ENCODE results near the gene EFS.
"Not testable (repeated sequence)": the region's sequence is repeated elsewhere in the genome, so short reads cannot be mapped to it uniquely, and the experiment has no call there.

Gene EFS

GRCh38 chr14:23403908-23404307 lies 38.9 kb upstream of the EFS start:
- Mint-ChIP-seq H3K9me3 (ENCODE audit: low read depth) (no peaks in the 10 kb centered on the region), H3K4me3 (no peak overlapping the region), H3K36me3 (no peaks in the 10 kb centered on the region), H3K4me1 (ENCODE audit: low read depth) (no peaks in the 10 kb centered on the region), H3K27ac (no peak overlapping the region), H3K27me3 (peaks cover 1% of the 10 kb centered on the region)

GRCh38 chr14:23403139-23403438 lies 38.1 kb upstream of the EFS start:
- H3K4me1 Mint-ChIP-seq (ENCODE audit: low read depth): no peaks in the 10 kb centered on the region
- no peak overlapping the region for H3K27ac Mint-ChIP-seq
- no peak overlapping the region for H3K4me3 Mint-ChIP-seq
- H3K9me3 Mint-ChIP-seq (ENCODE audit: low read depth): no peaks in the 10 kb centered on the region
- peaks cover 3% of the 10 kb centered on the region for H3K27me3 Mint-ChIP-seq
- no peaks in the 10 kb centered on the region for H3K36me3 Mint-ChIP-seq

GRCh38 chr14:23402296-23403138 lies 37.5 kb upstream of the EFS start:
- Mint-ChIP-seq H3K4me3 (no peak overlapping the region), H3K4me1 (ENCODE audit: low read depth) (no peaks in the 10 kb centered on the region), H3K27ac (no peak overlapping the region), H3K27me3 (peaks cover 3% of the 10 kb centered on the region), H3K9me3 (ENCODE audit: low read depth) (no peaks in the 10 kb centered on the region), H3K36me3 (no peaks in the 10 kb centered on the region)

GRCh38 chr14:23401291-23401690 lies 36.3 kb upstream of the EFS start:
- no peaks in the 10 kb centered on the region for H3K9me3 Mint-ChIP-seq (ENCODE audit: low read depth)
- H3K36me3 Mint-ChIP-seq: no peaks in the 10 kb centered on the region
- no peaks in the 10 kb centered on the region for H3K4me1 Mint-ChIP-seq (ENCODE audit: low read depth)
- no peak overlapping the region for H3K27ac Mint-ChIP-seq
- no peak overlapping the region for H3K4me3 Mint-ChIP-seq
- H3K27me3 Mint-ChIP-seq: peaks cover 2% of the 10 kb centered on the region

- not testable (repeated sequence) for H3K9me3 Mint-ChIP-seq (ENCODE audit: low read depth); H3K27ac Mint-ChIP-seq; H3K4me3 Mint-ChIP-seq; H3K36me3 Mint-ChIP-seq; H3K27me3 Mint-ChIP-seq; H3K4me1 Mint-ChIP-seq (ENCODE audit: low read depth)
Observed at GRCh38 chr14:23400496-23401149, 35.7 kb upstream of the EFS start.

- Mint-ChIP-seq H3K9me3 (ENCODE audit: low read depth) (no peaks in the 10 kb centered on the region), H3K27me3 (peaks cover 2% of the 10 kb centered on the region), H3K4me3 (no peak overlapping the region), H3K4me1 (ENCODE audit: low read depth) (no peaks in the 10 kb centered on the region), H3K36me3 (no peaks in the 10 kb centered on the region), H3K27ac (no peak overlapping the region)
Observed at GRCh38 chr14:23399591-23399990, 34.6 kb upstream of the EFS start.

GRCh38 chr14:23399136-23399535 lies 34.2 kb upstream of the EFS start:
- Mint-ChIP-seq H3K4me1 (ENCODE audit: low read depth) (no peaks in the 10 kb centered on the region), H3K27me3 (peaks cover 2% of the 10 kb centered on the region), H3K4me3 (no peak overlapping the region), H3K27ac (no peak overlapping the region), H3K36me3 (no peaks in the 10 kb centered on the region), H3K9me3 (ENCODE audit: low read depth) (no peaks in the 10 kb centered on the region)

- Mint-ChIP-seq H3K36me3 (no peaks in the 10 kb centered on the region), H3K9me3 (ENCODE audit: low read depth) (no peaks in the 10 kb centered on the region), H3K4me1 (ENCODE audit: low read depth) (no peaks in the 10 kb centered on the region), H3K4me3 (no peak overlapping the region), H3K27me3 (peaks cover 2% of the 10 kb centered on the region), H3K27ac (no peak overlapping the region)
Observed at GRCh38 chr14:23398348-23398747, 33.4 kb upstream of the EFS start.

- no peaks in the 10 kb centered on the region for H3K4me1 Mint-ChIP-seq (ENCODE audit: low read depth)
- no peaks in the 10 kb centered on the region for H3K36me3 Mint-ChIP-seq
- H3K4me3 Mint-ChIP-seq: no peak overlapping the region
- no peaks in the 10 kb centered on the region for H3K9me3 Mint-ChIP-seq (ENCODE audit: low read depth)
- no peak overlapping the region for H3K27ac Mint-ChIP-seq
- H3K27me3 Mint-ChIP-seq: peaks cover 2% of the 10 kb centered on the region
Observed at GRCh38 chr14:23396781-23397407, 31.9 kb upstream of the EFS start.

GRCh38 chr14:23396126-23396525 lies 31.2 kb upstream of the EFS start:
- no peaks in the 10 kb centered on the region for H3K9me3 Mint-ChIP-seq (ENCODE audit: low read depth)
- H3K36me3 Mint-ChIP-seq: no peaks in the 10 kb centered on the region
- peaks cover 2% of the 10 kb centered on the region for H3K27me3 Mint-ChIP-seq
- H3K4me3 Mint-ChIP-seq: no peak overlapping the region
- no peak overlapping the region for H3K27ac Mint-ChIP-seq
- no peaks in the 10 kb centered on the region for H3K4me1 Mint-ChIP-seq (ENCODE audit: low read depth)

GRCh38 chr14:23392613-23393012 lies 27.6 kb upstream of the EFS start:
- Mint-ChIP-seq H3K36me3 (no peaks in the 10 kb centered on the region), H3K9me3 (ENCODE audit: low read depth) (no peaks in the 10 kb centered on the region), H3K27ac (no peak overlapping the region), H3K4me1 (ENCODE audit: low read depth) (no peaks in the 10 kb centered on the region), H3K4me3 (no peak overlapping the region), H3K27me3 (no peaks in the 10 kb centered on the region)

GRCh38 chr14:23389871-23390270 lies 24.9 kb upstream of the EFS start:
- H3K27me3 Mint-ChIP-seq; H3K4me1 Mint-ChIP-seq (ENCODE audit: low read depth); H3K4me3 Mint-ChIP-seq; H3K36me3 Mint-ChIP-seq; H3K9me3 Mint-ChIP-seq (ENCODE audit: low read depth); H3K27ac Mint-ChIP-seq: not testable (repeated sequence)

GRCh38 chr14:23389396-23389795 lies 24.4 kb upstream of the EFS start:
- no peaks in the 10 kb centered on the region for H3K27me3 Mint-ChIP-seq
- H3K9me3 Mint-ChIP-seq (ENCODE audit: low read depth): no peaks in the 10 kb centered on the region
- H3K36me3 Mint-ChIP-seq: no peaks in the 10 kb centered on the region
- H3K4me3 Mint-ChIP-seq: no peak overlapping the region
- no peaks in the 10 kb centered on the region for H3K4me1 Mint-ChIP-seq (ENCODE audit: low read depth)
- no peak overlapping the region for H3K27ac Mint-ChIP-seq

- Mint-ChIP-seq H3K36me3 (no peaks in the 10 kb centered on the region), H3K9me3 (ENCODE audit: low read depth) (no peaks in the 10 kb centered on the region), H3K4me1 (ENCODE audit: low read depth) (no peaks in the 10 kb centered on the region), H3K27me3 (no peaks in the 10 kb centered on the region), H3K27ac (no peak overlapping the region), H3K4me3 (no peak overlapping the region)
Observed at GRCh38 chr14:23388996-23389395, 24.0 kb upstream of the EFS start.

- H3K36me3 Mint-ChIP-seq: no peaks in the 10 kb centered on the region
- H3K27me3 Mint-ChIP-seq: no peaks in the 10 kb centered on the region
- no peak overlapping the region for H3K27ac Mint-ChIP-seq
- H3K9me3 Mint-ChIP-seq (ENCODE audit: low read depth): no peaks in the 10 kb centered on the region
- H3K4me1 Mint-ChIP-seq (ENCODE audit: low read depth): no peaks in the 10 kb centered on the region
- no peak overlapping the region for H3K4me3 Mint-ChIP-seq
Observed at GRCh38 chr14:23387916-23388882, 23.2 kb upstream of the EFS start.
